Measurements from ENCODE around the gene JARID2. TPM values are rescaled to one million over a fixed set of nuclear protein-coding genes. Genes with fewer than 3 reads are reported as not detected.

The JARID2 gene
- total and polyA plus RNA-seq, 4 donors = 1.4 to 12.3 (median 3.4) TPM

DNA sequence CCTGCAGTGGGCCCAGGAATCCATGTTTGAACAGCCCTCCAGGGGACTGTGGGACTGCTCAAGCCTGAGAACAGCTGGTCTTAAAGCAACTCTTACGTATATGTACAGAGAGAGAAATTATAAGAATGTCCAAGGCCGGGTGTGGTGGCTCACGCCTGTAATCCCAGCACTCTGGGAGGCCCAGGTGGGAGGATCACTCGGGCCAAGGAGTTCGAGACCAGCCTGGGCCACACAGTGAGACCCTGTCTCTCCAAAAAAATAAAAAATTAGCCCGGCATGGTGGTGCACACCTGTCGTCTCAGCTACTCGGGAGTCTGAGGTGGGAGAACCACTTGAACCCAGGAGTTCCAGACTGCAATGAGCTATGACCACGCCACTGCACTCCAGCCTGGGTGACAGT is 283.0 kb downstream of the JARID2 start:
- WGBS = 98% methylated on average over 9 of the region's 9 CpGs
- no peak overlapping the region for H3K9ac ChIP-seq (ENCODE audit: low read depth in 1 of 2, low read length in 2 of 2)
- H3K27ac ChIP-seq (ENCODE audit: low read depth in 1 of 2, low read length in 2 of 2) = no peak overlapping the region
- H3K4me3 ChIP-seq (ENCODE audit: low read depth in 1 of 3, low read length in 3 of 3) = no peak overlapping the region
- no peaks in the 10 kb centered on the region for H3K9me3 ChIP-seq (ENCODE audit: control insufficient read depth in 4 of 4, low read length in 3 of 4)
- peaks cover 0 to 22% (median 2%) of the 10 kb centered on the region in 4 donors for H3K36me3 ChIP-seq (ENCODE audit: control insufficient read depth in 4 of 4, insufficient read depth in 3 of 4, low read depth in 1 of 4, low read length in 3 of 4)
- DNase-seq (ENCODE audit: low spot score) = no peak
- H3K4me1 ChIP-seq (ENCODE audit: control insufficient read depth in 4 of 4, insufficient read depth in 4 of 4, low read length in 3 of 4) = no peaks in the 10 kb centered on the region
- H3K27me3 ChIP-seq (ENCODE audit: control insufficient read depth in 4 of 4, insufficient read depth in 4 of 4, low read length in 3 of 4) = no peaks in the 10 kb centered on the region
- TF ChIP-seq RXRA (IDR thresholded peaks at IDR 0.05) (no peak), YY1 (IDR thresholded peaks at IDR 0.05) (no peak), EGR1 (IDR thresholded peaks at IDR 0.05; ENCODE audit: low read depth in 2 of 2) (no peak), FOXA1 (IDR thresholded peaks at IDR 0.05) (no peak), ZBTB33 (IDR thresholded peaks at IDR 0.05) (no peak)
- TF ChIP-seq, protein P1, sequence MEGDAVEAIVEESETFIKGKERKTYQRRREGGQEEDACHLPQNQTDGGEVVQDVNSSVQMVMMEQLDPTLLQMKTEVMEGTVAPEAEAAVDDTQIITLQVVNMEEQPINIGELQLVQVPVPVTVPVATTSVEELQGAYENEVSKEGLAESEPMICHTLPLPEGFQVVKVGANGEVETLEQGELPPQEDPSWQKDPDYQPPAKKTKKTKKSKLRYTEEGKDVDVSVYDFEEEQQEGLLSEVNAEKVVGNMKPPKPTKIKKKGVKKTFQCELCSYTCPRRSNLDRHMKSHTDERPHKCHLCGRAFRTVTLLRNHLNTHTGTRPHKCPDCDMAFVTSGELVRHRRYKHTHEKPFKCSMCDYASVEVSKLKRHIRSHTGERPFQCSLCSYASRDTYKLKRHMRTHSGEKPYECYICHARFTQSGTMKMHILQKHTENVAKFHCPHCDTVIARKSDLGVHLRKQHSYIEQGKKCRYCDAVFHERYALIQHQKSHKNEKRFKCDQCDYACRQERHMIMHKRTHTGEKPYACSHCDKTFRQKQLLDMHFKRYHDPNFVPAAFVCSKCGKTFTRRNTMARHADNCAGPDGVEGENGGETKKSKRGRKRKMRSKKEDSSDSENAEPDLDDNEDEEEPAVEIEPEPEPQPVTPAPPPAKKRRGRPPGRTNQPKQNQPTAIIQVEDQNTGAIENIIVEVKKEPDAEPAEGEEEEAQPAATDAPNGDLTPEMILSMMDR (IDR thresholded peaks at IDR 0.05; ENCODE audit: low read depth, low read length, missing input control) = no peak

- 94% methylated on average over 10 of the region's 10 CpGs for WGBS
- H3K9ac ChIP-seq (ENCODE audit: low read depth in 1 of 2, low read length in 2 of 2) = no peak overlapping the region
- H3K4me1 ChIP-seq (ENCODE audit: control insufficient read depth in 4 of 4, insufficient read depth in 4 of 4, low read length in 3 of 4) = no peaks in the 10 kb centered on the region
- H3K9me3 ChIP-seq (ENCODE audit: control insufficient read depth in 4 of 4, low read length in 3 of 4) = no peaks in the 10 kb centered on the region
- no peak for DNase-seq (ENCODE audit: low spot score)
- no peak overlapping the region for H3K27ac ChIP-seq (ENCODE audit: low read depth in 1 of 2, low read length in 2 of 2)
- no peaks in the 10 kb centered on the region for H3K27me3 ChIP-seq (ENCODE audit: control insufficient read depth in 4 of 4, insufficient read depth in 4 of 4, low read length in 3 of 4)
- TF ChIP-seq, protein P1 (IDR thresholded peaks at IDR 0.05; ENCODE audit: low read depth, low read length, missing input control) = no peak
- no peak for TF ChIP-seq NR2F2 (IDR thresholded peaks at IDR 0.05)
- TF ChIP-seq HNF4A (conservative IDR thresholded peaks at IDR 0.05) = no peak
- TF ChIP-seq GABPA (IDR thresholded peaks at IDR 0.05 in 1 of 2, conservative IDR thresholded peaks at IDR 0.05 in 1 of 2) = no peak
- no peak for TF ChIP-seq MAX (IDR thresholded peaks at IDR 0.05)
- TF ChIP-seq ZBTB33 (IDR thresholded peaks at IDR 0.05) = no peak
- no peak for TF ChIP-seq RXRA (IDR thresholded peaks at IDR 0.05)
- TF ChIP-seq SP1 (IDR thresholded peaks at IDR 0.05) = no peak
- TF ChIP-seq REST (IDR thresholded peaks at IDR 0.05) = no peak
- no peak for TF ChIP-seq RAD21 (IDR thresholded peaks at IDR 0.05)
- no peak for TF ChIP-seq HNF4G (IDR thresholded peaks at IDR 0.05)
- no peak for TF ChIP-seq FOXA2 (IDR thresholded peaks at IDR 0.05)
- TF ChIP-seq YY1 (IDR thresholded peaks at IDR 0.05) = no peak
- TF ChIP-seq EGR1 (IDR thresholded peaks at IDR 0.05; ENCODE audit: low read depth in 2 of 2) = no peak
- TF ChIP-seq FOXA1 (IDR thresholded peaks at IDR 0.05) = no peak
- TF ChIP-seq ATF3 (IDR thresholded peaks at IDR 0.05) = no peak
- TF ChIP-seq TAF1 (conservative IDR thresholded peaks at IDR 0.05) = no peak
- no peak overlapping the region for H3K4me3 ChIP-seq (ENCODE audit: low read depth in 1 of 3, low read length in 3 of 3)
- H3K36me3 ChIP-seq (ENCODE audit: control insufficient read depth in 4 of 4, insufficient read depth in 3 of 4, low read depth in 1 of 4, low read length in 3 of 4) = peaks cover 0 to 15% (median 2%) of the 10 kb centered on the region in 4 donors
Measured at GRCh38 chr6:15530411-15530810, 284.5 kb downstream of the JARID2 start.

Data from liver (tissue), 9 donors.